Neuron (in vitro differentiated cells): ENCODE results near the gene ILF3.
"Not testable (repeated sequence)": the region's sequence is repeated elsewhere in the genome, so short reads cannot be mapped to it uniquely, and the experiment has no call there.

Experiments
- H2AFZ ChIP-seq: one replicate; pipeline ENCODE4 v1.6.1; 2013; ENCODE audit warnings: low read depth, mild to moderate bottlenecking, inconsistent platforms, low read length, moderate library complexity
- H3K27me3 ChIP-seq: one replicate; pipeline ENCODE4 v1.6.1; 2013; ENCODE audit warnings: low read length; ENCODE audit not compliant: insufficient read depth
- H3K36me3 ChIP-seq: one replicate; pipeline ENCODE4 v1.6.1; 2013; ENCODE audit warnings: low read length; ENCODE audit not compliant: insufficient read depth
- H3K4me1 ChIP-seq: one replicate; pipeline ENCODE4 v1.6.1; 2013; ENCODE audit warnings: low read length; ENCODE audit not compliant: insufficient read depth
- H3K4me3 ChIP-seq: 2 replicates; pipeline ENCODE4 v1.5.1; 2013; ENCODE audit warnings: mild to moderate bottlenecking, low read length, moderate library complexity
- H3K9me3 ChIP-seq: one replicate; pipeline ENCODE4 v1.6.1; 2013; ENCODE audit warnings: low read length

The ILF3 gene

GRCh38 chr19:10670182-10670581, 16.0 kb downstream of the ILF3 start:
- Histone ChIP-seq H2AFZ (no peak overlapping the region), H3K4me3 (no peak overlapping the region), H3K9me3 (no peaks in the 10 kb centered on the region), H3K27me3 (no peaks in the 10 kb centered on the region), H3K36me3 (peaks cover 61% of the 10 kb centered on the region), H3K4me1 (no peaks in the 10 kb centered on the region)

GRCh38 chr19:10670876-10671804, 17.0 kb downstream of the ILF3 start:
- Histone ChIP-seq H3K9me3 (no peaks in the 10 kb centered on the region), H3K27me3 (no peaks in the 10 kb centered on the region), H2AFZ (no peak overlapping the region), H3K36me3 (peaks cover 67% of the 10 kb centered on the region), H3K4me3 (no peak overlapping the region), H3K4me1 (no peaks in the 10 kb centered on the region)

DNA sequence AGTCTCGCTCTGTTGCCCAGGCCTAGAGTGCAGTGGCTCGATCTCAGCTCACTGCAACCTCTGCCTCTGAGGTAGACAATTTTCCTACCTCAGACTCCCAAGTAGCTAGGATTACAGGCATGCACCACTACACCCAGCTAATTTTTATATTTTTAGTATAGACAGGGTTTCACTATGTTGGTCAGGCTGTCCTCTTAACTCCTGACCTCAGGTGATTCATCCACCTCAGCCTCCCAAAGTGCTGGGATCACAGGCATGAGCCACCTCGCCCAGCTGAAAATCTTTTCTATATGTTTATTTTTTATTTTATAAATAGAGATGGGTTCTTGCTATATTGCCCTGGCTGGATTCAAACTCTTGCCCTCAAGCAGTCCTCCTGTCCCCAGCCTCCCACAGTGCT, 17.8 kb downstream of the ILF3 start:
- H3K36me3 ChIP-seq = peaks cover 61% of the 10 kb centered on the region
- H3K4me3 ChIP-seq, H3K27me3 ChIP-seq, H3K4me1 ChIP-seq, H2AFZ ChIP-seq, H3K9me3 ChIP-seq: not testable (repeated sequence)

DNA sequence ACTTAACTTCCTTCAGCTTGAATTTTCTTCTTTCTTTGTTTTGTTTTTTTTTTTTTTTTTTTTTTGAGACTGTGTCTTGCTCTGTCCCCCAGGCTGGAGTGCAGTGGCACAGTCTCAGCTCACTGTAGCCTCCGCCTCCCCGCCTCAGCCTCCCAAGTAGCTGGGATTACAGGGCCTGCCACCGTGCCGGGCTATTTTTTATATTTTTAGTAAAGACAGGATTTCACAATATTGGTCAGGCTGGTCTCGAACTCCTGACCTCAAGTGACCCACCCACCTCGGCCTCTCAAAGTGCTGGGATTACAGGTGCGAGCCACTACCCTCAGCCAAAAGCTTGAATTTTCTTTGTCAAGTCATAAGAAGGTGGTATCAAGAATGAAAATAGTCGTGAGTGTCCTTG, 21.1 kb downstream of the ILF3 start:
- not testable (repeated sequence) for H3K27me3 ChIP-seq, H2AFZ ChIP-seq, H3K9me3 ChIP-seq, H3K4me1 ChIP-seq, H3K4me3 ChIP-seq
- H3K36me3 ChIP-seq = peaks cover 86% of the 10 kb centered on the region

GRCh38 chr19:10677751-10678150, 23.6 kb downstream of the ILF3 start:
- Histone ChIP-seq H3K27me3 (no peaks in the 10 kb centered on the region), H3K4me3 (no peak overlapping the region), H3K36me3 (peaks cover 89% of the 10 kb centered on the region), H2AFZ (no peak overlapping the region), H3K9me3 (no peaks in the 10 kb centered on the region), H3K4me1 (no peaks in the 10 kb centered on the region)

DNA sequence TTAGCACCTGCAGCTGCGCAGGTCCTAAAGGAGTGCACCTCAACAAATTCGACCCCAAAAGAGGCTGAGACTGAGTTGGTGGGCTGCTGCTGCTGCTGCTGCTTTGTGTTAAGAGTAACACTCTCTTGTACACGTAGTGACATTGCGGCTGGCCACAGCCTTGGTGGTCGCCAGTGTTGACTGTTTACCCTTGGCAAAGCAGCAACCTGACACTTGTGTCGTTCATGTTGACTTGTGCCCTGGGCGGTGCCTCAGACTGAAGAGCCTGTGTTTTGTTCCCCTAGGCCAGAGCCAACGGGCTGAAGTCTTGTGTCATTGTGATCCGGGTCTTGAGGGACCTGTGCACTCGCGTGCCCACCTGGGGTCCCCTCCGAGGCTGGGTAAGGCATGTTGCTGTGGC, 24.7 kb downstream of the ILF3 start:
- no peak overlapping the region for H3K4me3 ChIP-seq
- H3K9me3 ChIP-seq = no peaks in the 10 kb centered on the region
- no peaks in the 10 kb centered on the region for H3K27me3 ChIP-seq
- peaks cover 89% of the 10 kb centered on the region for H3K36me3 ChIP-seq
- H3K4me1 ChIP-seq = no peaks in the 10 kb centered on the region
- H2AFZ ChIP-seq = no peak overlapping the region

- no peaks in the 10 kb centered on the region for H3K27me3 ChIP-seq
- peaks cover 93% of the 10 kb centered on the region for H3K36me3 ChIP-seq
- no peaks in the 10 kb centered on the region for H3K9me3 ChIP-seq
- no peak overlapping the region for H2AFZ ChIP-seq
- H3K4me1 ChIP-seq = no peaks in the 10 kb centered on the region
- H3K4me3 ChIP-seq = no peak overlapping the region
These were observed 25.6 kb downstream of the ILF3 start for GRCh38 chr19:10679743-10680142.

GRCh38 chr19:10680545-10681135, 26.5 kb downstream of the ILF3 start:
- Histone ChIP-seq H3K36me3 (peaks cover 92% of the 10 kb centered on the region), H2AFZ (no peak overlapping the region), H3K4me3 (no peak overlapping the region), H3K9me3 (no peaks in the 10 kb centered on the region), H3K27me3 (no peaks in the 10 kb centered on the region), H3K4me1 (no peaks in the 10 kb centered on the region)

- no peak overlapping the region for H3K4me3 ChIP-seq
- H3K27me3 ChIP-seq = no peaks in the 10 kb centered on the region
- peaks cover 6% of the 10 kb centered on the region for H3K4me1 ChIP-seq
- H3K9me3 ChIP-seq = no peaks in the 10 kb centered on the region
- no peak overlapping the region for H2AFZ ChIP-seq
- H3K36me3 ChIP-seq = peaks cover 99% of the 10 kb centered on the region
These were observed 27.5 kb downstream of the ILF3 start for GRCh38 chr19:10681658-10682057.

- no peak overlapping the region for H3K4me3 ChIP-seq
- H3K27me3 ChIP-seq = no peaks in the 10 kb centered on the region
- no peak overlapping the region for H2AFZ ChIP-seq
- peaks cover 98% of the 10 kb centered on the region for H3K36me3 ChIP-seq
- no peaks in the 10 kb centered on the region for H3K9me3 ChIP-seq
- peaks cover 6% of the 10 kb centered on the region for H3K4me1 ChIP-seq
These were observed 28.4 kb downstream of the ILF3 start for GRCh38 chr19:10682397-10683063.

GRCh38 chr19:10683064-10683426, 28.9 kb downstream of the ILF3 start:
- no peak overlapping the region for H3K4me3 ChIP-seq
- peaks cover 6% of the 10 kb centered on the region for H3K4me1 ChIP-seq
- H3K9me3 ChIP-seq = no peaks in the 10 kb centered on the region
- peaks cover 98% of the 10 kb centered on the region for H3K36me3 ChIP-seq
- no peak overlapping the region for H2AFZ ChIP-seq
- no peaks in the 10 kb centered on the region for H3K27me3 ChIP-seq

- Histone ChIP-seq H3K36me3 (peaks cover 98% of the 10 kb centered on the region), H2AFZ (no peak overlapping the region), H3K4me1 (peaks cover 6% of the 10 kb centered on the region), H3K27me3 (no peaks in the 10 kb centered on the region), H3K9me3 (no peaks in the 10 kb centered on the region), H3K4me3 (no peak overlapping the region)
These were observed 29.4 kb downstream of the ILF3 start for GRCh38 chr19:10683582-10683981.

GRCh38 chr19:10685210-10685609, 31.1 kb downstream of the ILF3 start:
- Histone ChIP-seq H3K4me1 (peaks cover 6% of the 10 kb centered on the region), H3K4me3 (no peak overlapping the region), H3K9me3 (no peaks in the 10 kb centered on the region), H3K27me3 (no peaks in the 10 kb centered on the region), H2AFZ (no peak overlapping the region), H3K36me3 (peaks cover 98% of the 10 kb centered on the region)
